GM12892 (cell line): ENCODE results near the gene PHYKPL.

Experiments
- POLR2A ChIP-seq: IDR thresholded peaks from 2 replicates; pipeline ENCODE4 v1.6.1; 2011; ENCODE audit warnings: low read depth, low read length, control low read depth
- POLR2AphosphoS5 ChIP-seq: IDR thresholded peaks from 2 replicates; pipeline ENCODE4 v1.6.1; 2011; ENCODE audit warnings: low read depth, low read length, control low read depth

GRCh38 chr5:178213748-178214151 is 18.9 kb downstream of the PHYKPL start:
- TF ChIP-seq POLR2A = no peak
- no peak for TF ChIP-seq POLR2AphosphoS5
